DND-41 (cell line): ENCODE data around the gene EEA1.

Source experiments
- EZH2 ChIP-seq: IDR thresholded peaks from 3 replicates; pipeline ENCODE4 v1.6.1; 2012; ENCODE audit warnings: borderline replicate concordance, low read depth, mild to moderate bottlenecking, moderate library complexity, low read length, inconsistent platforms; ENCODE audit not compliant: severe bottlenecking
- TF ChIP-seq, protein P1 (sequence below): IDR thresholded peaks from 2 replicates; pipeline ENCODE4 v1.5.1; 2012; ENCODE audit warnings: borderline replicate concordance, low read length, moderate library complexity, mild to moderate bottlenecking; ENCODE audit not compliant: poor library complexity, severe bottlenecking; ENCODE audit errors: extremely low read depth

DNA sequence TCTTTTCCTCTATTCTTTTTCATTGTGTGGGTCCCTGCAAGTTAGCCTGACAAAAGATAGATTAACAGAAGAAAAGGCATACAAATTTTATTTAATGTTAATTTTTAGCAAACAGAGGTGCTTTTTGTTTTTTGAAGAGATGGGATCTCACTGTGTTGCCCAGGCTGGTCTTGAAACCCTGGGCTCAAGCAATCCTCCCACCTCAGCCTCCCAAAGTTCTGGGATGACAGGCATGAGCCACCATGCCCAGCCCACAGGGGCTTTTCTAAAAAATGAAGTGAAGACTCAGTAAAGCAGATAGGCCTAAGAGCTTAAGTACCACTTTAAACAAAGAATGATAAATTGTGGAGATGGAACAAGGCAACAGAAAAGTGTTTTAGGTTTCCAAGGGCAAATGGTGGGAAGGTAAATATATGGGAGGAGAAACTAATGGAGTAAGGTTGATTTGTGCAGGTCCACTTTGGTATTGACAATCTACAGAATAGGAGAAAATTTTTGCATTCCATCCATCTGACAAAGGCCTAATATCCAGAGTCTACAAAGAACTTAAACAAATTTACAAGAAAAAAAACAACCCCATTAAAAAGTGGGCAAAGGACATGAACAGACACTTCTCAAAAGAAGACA, 18.6 kb upstream of the EEA1 start:
- TF ChIP-seq, protein P1, sequence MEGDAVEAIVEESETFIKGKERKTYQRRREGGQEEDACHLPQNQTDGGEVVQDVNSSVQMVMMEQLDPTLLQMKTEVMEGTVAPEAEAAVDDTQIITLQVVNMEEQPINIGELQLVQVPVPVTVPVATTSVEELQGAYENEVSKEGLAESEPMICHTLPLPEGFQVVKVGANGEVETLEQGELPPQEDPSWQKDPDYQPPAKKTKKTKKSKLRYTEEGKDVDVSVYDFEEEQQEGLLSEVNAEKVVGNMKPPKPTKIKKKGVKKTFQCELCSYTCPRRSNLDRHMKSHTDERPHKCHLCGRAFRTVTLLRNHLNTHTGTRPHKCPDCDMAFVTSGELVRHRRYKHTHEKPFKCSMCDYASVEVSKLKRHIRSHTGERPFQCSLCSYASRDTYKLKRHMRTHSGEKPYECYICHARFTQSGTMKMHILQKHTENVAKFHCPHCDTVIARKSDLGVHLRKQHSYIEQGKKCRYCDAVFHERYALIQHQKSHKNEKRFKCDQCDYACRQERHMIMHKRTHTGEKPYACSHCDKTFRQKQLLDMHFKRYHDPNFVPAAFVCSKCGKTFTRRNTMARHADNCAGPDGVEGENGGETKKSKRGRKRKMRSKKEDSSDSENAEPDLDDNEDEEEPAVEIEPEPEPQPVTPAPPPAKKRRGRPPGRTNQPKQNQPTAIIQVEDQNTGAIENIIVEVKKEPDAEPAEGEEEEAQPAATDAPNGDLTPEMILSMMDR: no peak
- no peak for TF ChIP-seq EZH2
